Measurements from ENCODE around the gene PNP.
A peak's percentile ranks its signal among the peaks of the same experiment; 100 is the strongest.
"Not testable (repeated sequence)": the region's sequence is repeated elsewhere in the genome, so short reads cannot be mapped to it uniquely, and the experiment has no call there.

PNP gene

DNA sequence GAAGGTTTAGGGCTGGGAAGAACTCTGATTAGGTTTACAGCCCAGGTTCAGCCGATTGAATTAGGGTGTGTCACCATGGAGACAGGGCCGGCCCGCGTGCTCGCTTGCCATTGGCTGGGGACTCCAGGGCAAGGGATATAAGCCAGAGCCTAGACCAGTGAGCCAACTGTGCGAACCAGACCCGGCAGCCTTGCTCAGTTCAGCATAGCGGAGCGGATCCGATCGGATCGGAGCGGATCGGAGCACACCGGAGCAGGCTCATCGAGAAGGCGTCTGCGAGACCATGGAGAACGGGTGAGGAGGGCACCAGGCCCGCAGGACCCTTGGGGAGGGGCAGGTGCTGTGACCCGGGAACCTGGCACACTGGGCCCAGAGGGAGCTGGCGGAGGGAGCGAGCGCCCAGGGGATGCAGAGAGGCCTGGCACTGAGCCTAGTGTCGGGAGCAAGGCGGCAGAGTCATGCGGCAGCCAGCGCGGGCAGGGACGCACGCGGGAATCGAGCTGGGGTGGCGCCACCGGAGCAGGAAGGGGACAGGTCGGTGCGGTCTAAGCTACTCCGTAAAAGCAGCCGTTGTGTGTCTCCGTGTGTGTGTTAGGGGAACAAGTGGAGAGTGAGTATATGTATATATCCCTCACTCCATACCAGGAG lies at the start of gene PNP:
PNP (plus strand) TSS at position 165 of the 648 bp plus-strand sequence; CDS start at position 284, 119 bp downstream.
- DNase-seq = peak; percentile 92

DNA sequence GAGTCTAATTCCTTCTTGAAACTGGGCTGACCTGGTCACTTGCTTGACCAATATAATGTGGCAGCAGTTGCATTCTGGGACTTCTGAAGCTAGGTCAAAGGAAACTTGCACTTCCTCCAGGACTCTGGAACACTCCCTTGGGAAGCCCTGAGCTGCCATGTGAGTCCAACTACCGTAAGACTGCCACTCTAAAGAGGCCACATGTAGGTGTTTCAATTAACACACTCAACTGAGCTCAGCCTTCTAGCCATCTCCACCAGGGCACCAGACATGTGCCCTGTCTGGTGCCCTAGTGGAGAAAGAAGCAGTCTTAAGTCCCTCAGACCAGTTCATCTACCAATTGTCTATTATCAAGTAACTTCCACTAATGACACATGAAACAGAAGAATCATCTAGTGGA lies 49.8 kb upstream of the PNP start:
- no peak for DNase-seq

DNA sequence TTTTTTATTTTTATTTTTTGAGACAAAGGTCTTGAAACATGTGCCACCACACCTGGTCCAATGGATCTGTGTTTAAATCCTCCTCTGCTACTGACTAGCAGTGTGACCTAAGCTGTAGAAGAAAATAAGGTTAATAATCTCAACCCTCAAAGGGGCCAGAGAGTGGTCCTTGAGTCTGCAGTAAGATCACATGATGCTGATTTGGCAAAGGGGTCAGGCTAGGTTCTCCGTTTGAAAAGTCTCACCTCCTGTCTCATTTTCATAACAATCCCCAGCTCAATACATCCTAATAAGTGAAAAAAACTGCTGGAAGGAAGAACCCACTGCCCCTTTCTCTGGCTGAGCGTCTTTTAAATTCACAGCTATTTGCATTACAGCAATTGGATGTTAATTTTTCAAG lies 47.9 kb upstream of the PNP start:
- no peak for DNase-seq

DNA sequence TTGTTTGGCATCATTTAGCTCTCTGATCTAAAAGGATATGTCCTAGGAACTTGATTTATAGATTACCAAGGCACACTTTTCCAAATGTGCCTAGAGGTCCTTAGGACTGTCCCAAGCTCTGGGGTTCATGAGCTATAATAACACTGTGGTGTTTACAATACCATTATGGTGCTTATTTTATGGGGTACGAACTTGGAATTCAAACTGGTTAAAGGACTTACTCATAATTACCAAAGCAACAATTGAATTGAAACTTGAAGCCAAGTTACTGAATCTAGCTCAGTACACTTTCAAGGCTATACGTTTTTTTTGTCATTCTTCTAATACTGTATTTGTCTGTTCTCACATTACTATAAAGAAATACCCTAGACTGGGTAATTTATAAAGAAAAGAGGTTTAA lies 46.3 kb upstream of the PNP start:
- DNase-seq = no peak

DNA sequence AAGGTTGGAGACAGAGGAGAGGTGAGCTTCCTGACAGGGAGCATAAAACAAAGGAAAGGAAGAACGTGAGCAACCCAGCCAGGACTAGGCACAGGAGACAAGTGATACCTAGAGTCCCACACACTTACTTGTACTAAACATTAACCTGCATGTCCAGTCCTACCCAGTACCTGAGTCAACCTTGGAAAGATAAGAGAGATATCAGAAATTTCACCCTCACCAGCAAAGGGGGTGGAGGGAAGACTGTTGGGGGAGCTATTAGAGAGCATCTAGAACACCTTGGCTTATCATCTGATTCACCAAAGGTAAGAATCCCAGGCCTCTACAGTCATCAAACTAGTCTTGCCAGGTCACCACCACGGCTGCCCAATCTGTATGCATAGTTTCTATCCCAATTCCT lies 44.4 kb upstream of the PNP start:
- no peak for DNase-seq

DNA sequence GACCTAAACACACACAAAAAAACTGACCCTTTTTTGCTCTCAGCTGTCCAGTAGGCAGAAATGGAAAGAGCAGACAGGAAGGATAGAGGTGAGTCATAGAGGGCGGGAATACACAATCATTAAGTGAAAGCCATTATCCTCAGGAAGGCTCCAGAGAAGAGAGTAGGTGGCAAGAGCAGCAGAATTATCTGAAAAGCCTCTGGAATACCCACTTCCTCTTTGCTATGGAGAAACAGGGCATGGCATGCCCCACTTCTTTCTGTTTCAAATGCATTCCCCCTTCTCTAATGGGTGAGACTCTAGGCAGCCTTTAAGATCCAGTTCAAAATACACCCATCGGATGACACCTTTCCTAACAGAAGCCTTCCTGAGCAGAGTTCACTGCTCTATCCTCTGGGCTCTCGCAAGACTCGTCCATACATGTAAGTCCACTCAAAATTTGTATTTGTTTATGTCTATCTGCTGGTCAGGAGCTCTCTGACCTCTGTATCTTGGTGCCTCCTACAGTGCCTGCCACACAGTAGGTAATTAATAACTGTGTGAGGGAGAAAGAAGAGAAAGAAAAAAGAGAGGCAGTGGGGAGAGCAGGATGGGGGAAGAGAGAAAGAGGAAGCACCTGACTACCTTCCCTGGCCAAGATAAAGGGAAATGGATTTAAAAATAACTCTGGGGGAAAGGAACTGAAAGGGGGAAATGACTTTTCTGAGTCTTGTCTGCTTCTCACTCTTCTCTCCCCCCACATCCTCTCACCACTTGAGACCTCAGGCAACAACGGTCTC lies 41.8 kb upstream of the PNP start:
- no peak for DNase-seq

DNA sequence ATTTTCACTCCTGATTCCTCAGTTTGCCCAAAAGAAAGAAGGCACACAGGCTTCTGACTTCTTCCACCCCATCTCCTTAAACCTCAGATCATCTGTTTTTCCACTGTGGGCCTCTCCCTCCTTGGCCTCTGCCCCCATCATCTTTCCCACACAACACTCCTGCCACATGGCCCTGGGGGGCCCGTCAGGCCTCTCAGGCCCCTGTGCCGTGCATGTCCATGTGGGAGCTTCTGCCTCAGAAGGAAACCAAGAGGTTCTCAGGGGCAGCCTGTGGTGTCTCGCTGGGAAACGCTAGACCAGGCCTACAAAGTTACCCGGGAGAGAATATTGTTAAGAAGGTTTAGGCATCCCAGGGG lies 41.2 kb upstream of the PNP start:
- no peak for DNase-seq

DNA sequence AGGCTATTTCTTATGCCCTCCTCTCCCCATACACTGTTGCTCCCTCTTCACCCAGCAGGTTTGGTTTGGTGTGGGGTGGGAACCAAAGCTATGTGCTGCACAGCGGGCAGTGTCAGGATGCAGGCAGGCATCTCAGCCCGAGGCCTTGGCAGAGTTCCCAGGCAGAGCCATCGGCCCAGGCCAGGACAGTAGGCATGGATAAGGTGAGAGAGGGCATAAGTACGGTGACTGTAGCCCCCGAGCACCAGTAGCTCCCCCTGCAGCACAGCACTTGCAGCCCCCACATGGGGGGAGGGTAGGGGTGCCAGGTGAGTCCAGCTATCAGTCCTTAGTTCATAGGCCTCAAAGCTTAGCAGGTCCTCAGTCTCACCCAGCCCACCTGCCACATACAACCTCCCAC lies 40.4 kb upstream of the PNP start:
- DNase-seq = no peak

DNA sequence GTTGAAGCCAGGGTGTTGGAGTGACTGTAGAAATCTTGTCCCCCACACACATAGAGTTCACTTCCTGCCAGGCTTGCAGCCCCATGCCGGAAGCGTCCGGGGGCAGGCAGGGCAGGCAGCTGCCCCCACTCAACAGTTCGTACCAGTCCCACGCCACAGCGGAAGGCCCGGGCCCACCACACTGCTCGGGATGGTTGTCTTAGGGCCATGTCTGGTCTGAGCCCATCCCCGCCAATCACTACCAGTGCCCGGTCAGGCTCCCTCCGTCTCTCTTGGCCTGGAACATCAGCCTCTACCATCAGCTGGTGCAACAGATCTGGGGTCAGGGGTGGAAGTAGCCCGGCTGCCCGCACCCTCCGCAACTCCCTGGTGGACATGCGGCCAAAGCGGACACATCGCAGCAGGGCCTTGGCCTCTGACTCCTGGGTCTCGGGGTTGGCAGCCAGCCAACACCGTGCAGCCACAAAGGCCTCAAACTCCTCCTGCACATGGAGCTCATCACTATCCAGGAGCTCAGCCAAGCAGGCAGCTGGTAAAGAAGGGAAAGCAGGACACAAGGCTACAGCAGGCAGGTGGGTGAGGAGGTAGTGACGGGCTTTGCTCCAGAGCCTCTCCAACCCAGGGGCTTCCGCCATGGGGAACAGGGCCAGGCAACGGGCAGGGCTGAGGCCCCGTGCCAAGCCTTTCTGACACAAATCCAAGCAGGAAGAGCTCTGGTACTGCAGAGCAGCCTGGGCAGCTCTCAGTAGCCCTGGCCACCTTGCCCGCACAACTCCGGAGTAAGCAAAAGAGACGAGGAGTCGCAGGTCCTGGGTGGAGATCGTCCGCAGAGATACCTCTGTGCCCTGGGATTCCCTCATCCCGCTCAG lies 39.2 kb upstream of the PNP start:
- DNase-seq = no peak

DNA sequence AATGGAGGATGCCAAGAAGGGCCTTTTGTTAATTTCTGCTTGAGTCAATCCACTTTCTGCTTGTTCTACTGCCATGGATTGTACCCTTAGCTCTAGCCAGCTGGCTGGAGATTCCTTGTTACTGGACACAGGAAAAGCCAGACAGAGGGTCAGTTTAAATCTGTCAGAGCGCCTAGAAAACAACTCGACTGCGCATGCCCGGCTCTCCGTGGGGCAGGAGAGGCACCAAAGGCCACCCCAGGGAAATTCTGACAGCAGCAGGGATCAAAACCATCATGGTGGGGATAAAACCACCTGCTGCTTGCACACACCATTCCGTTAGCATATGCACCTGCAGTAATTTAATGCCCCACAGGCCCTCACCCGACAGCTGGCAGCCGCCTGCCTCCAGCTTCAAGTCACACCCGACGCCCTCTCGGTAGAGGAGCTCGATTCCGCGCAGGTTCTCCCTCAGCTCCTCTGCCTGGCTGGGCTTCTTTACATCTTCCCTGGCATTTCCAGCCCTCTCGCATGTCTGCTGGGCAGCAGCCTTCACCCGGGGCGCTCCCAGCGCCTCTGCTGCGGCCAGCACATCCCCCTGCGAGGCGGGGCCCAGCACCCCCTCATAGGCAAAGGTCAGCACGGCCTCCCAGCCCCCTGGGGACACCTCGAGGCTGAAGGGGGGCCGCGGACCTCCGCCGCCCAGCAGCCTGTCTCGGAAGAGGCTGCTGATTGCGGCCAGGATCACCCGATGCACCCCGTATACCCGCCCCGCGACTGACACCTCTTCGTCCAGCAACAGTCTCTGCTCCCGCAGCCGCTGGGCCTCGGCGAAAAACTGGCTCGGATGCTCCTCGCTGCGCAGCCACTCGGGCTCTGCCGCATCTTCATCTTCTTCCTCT lies 34.3 kb upstream of the PNP start:
- DNase-seq = no peak

DNA sequence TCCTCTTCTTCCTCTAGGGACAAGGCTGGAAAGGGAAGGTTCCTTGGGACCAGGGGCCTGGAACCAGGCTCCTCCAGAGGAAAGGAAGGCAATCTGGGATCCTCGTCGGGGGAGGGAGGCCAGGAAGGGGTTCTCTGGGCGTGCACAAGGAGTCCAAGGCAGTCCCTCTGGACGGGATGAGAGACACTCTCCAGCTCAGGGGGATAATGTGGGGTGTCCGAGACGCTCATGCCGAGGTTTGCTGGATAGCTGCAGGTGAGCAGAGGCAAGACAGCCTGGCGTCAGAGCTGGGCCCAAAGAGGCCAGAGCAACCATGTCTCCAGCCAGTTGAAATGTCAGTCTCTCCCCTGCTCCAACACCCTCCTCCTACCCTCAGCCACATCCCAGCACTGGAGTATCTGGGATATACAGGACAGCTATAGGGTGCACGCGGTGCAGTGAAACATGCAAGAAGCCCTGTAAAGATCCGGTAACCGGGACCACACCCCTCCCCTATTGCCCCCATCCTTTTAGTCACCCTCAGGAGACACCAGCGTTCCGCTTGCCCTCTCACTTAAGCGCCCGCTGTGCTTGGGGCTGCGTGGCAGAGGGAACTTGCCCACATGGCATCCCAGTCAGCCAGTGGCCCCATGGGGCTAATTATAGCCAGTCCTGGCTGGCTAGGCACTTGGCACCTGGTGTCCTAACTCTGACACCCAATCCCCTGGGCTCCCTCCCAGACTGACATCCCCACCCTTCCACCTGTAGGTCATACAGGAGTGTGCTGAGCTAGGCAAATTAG lies 33.4 kb upstream of the PNP start, which contains the start of gene KLHL33:
KLHL33 (minus strand) TSS at position 585 of the 781 bp plus-strand sequence; CDS start at position 230, 355 bp downstream.
- DNase-seq = no peak

DNA sequence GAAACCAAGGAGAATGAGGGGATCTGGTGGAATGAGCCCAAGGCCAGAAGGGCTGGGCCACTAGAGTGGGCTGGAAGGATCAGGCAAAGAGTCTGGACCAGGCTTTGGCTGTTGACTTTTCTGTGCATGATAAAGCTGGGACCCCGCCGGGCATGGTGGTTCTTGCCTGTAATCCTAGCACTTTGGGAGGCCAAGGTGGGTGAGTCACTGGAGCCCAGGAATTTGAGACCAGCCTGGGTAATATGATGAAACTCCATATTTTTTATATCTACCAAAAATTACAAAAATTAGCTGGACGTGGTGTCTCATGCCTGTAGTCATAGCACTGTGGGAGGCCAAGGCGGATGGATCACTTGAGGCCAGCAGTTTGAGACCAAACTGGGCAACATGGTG lies 32.8 kb upstream of the PNP start:
- no peak for DNase-seq

DNA sequence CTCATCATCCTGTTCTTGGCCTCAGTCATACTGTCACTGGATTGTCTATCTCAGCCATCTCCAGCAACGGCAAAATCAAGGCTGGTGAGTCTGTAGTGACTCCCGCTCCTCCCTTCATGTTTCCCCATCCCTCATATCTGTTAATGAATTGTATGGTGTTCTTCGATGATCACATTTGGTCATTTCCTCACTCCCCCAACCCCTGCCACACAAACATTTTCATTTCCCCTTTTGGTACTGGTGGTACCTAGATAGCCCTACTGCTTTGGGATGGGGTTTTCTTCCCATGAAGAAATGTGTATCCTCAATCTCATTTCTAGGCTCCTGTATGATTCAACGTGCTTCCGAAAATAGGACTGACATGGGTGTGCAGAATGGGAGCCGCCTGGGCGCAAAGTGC lies 30.5 kb upstream of the PNP start:
- DNase-seq = no peak

DNA sequence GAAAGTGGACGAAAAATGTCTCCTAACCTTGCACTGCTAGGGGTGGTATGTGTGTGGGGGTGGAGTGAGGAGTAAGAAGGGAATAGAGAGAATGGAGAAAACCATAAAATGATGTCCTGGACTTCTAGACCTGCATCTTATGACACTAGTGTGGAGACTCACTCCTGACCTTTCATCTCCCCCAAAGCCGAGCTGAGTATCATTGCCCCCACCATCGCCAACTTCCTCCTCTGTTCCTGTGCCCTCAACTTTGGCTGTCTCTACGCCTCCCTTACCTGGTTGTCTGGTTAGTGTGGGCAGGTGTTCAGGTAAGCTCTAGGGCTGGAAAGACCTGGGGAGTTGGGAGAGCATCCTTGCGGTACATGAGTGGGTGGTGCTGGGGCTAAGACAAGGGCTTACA lies 28.7 kb upstream of the PNP start:
- DNase-seq = no peak

DNA sequence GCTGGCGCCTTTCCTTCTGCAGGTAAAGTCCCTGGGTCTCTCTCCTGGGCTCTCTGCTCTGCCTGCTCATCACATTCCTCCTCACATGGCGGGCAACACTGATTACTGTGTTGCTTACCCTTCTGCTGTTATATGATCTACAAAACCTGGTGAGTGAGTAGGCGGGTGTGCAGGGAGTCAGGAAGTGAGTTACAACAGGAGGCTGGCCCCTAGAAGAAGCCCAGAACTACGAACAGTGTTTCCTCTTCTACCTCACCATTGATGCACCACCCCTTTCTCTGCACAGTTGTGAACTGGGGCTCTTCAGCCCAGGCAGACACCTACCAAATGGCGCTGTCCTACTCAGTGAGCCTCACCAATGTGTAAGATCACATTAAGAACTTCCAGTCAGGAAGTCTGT lies 28.3 kb upstream of the PNP start:
- DNase-seq = no peak

DNA sequence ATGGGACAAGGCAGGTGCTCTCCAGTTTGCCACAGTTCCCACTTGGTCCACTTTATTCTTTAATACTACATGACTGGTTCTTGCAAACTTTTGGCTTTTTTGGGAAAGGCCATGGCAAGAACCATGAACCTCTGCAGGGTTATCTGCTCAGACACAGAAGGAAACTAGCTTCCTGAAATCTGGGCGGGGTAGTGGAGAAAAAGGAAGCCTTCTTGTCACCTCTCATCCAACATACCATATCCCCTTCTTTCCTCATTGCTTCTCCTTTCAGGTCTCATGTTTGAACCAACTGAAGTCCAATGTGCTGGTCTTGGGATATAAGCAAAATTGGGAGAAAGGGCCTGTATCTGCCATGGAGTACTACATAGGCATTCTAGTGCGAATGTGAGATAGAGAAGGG lies 27.7 kb upstream of the PNP start:
- no peak for DNase-seq

DNA sequence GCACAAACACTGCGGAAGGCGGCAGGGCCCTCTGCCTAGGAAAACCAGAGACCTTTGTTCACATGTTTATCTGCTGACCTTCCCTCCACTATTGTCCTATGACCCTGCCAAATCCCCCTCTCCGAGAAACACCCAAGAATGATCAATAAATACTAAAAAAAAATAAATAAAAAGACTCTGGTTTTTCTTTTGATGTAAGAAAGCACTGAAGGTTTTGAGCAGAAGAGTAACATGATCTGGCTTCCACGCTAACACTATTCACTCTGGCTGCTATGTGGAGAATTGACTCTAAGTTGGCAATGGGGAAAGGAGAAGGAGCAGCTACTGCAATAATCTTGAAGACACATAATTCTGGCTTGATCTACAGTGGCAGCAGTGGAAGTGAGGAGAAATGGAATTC lies 25.6 kb upstream of the PNP start:
- not testable (repeated sequence) for DNase-seq

DNA sequence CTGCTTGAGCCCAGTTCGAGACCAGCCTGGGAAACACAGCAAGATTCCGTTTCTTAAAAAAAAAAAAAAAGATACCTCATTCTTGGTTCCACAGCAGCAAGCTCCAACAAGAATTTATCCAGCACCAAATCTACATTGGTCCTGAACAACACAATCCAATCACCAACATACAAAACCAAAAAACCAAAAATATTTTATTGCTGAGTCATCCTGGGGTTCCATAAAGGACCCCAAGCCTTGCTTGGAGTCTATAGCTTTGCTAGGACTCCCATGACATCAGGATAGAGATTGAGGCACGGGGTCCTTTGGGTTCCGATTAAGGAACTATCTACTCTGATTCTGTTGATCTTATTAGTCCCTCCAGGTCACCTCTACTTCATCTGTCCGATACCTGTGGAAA lies 22.3 kb upstream of the PNP start:
- DNase-seq = no peak

DNA sequence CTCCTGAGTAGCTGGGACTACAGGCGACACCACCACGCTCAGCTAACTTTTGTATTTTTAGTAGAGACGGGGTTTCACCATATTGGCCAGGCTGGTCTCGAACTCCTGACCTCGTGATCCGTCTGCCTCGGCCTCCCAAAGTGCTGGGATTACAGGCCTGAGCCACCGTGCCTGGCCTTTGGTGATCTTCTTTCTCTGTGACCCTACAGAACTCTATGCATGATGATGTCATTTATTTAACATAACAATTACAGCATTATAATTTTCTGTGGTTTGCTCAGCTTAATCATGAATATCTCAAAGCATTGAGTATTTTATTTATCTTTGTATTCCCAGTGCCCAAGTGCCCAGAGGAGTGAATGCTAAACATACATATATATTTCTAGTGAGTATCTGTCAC lies 16.4 kb upstream of the PNP start:
- DNase-seq = not testable (repeated sequence)

DNA sequence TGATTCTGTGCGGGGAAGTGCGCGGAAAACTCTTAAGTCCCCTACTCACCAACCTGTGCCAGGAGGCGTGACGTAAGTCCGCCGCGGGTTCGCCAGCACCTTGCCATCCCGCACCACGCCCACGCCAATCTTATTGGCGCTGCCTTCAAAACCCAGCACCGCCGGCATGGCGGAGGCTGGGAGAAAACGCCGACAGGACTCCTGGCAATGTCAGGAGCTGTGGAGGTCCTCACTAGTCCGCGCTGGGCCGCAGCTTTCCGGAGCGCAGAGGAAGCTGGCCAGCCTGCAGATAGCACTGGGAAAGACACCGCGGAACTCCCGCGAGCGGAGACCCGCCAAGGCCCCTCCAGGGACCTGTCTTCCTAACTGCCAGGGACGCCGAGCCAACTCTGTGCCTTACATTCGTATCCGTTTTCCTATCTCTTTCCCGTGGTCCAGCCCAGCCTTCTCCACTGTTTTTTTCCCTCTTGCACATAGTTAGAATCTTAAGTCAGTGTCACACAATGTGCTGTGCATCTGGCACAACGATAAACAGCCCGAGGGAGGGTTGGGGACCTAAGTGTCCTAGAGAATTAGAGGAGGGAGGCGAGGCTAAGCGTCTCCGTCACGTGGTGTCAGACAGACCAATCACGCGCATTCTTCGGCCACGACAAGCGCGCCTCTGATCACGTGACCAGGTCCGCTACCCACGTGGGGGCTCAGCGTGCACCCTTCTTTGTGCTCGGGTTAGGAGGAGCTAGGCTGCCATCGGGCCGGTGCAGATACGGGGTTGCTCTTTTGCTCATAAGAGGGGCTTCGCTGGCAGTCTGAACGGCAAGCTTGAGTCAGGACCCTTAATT lies 14.5 kb upstream of the PNP start, which contains the start of the genes APEX1 and OSGEP:
APEX1 (plus strand) TSS at position 711 of the 839 bp plus-strand sequence. CDS start 420 bp downstream, outside the sequence.
OSGEP (minus strand) TSS at position 297 of the 839 bp plus-strand sequence; CDS start at position 168, 129 bp downstream.
- DNase-seq = peak; percentile 99

Data from COR-L47 (cell line).